ENCODE data around the gene PARD3B. TPM values are rescaled to one million over a fixed set of nuclear protein-coding genes. Genes with fewer than 3 reads are reported as not detected.
A peak's percentile ranks its signal among the peaks of the same experiment; 100 is the strongest.

Gene PARD3B
- total and polyA plus RNA-seq, 2 experiments from 2014 or later: 4.3 to 8.5 TPM

- TF ChIP-seq CTCF (IDR thresholded peaks at IDR 0.05; ENCODE audit: low read depth, low read length): no peak
- Histone ChIP-seq H3K27me3 (no peaks in the 10 kb centered on the region), H3K4me1 (ENCODE audit: low read depth) (no peaks in the 10 kb centered on the region), H3K36me3 (no peaks in the 10 kb centered on the region), H3K4me3 (no peak overlapping the region), H3K27ac (no peak overlapping the region), H3K9me3 (ENCODE audit: low read depth) (no peaks in the 10 kb centered on the region)
- DNase-seq (ENCODE audit: low read depth in 1 of 2, low spot score in 1 of 2): no peak
Observed at GRCh38 chr2:204571041-204571440, 25.8 kb downstream of the PARD3B start.

GRCh38 chr2:204571911-204572310 lies 26.6 kb downstream of the PARD3B start:
- H3K9me3 ChIP-seq (ENCODE audit: low read depth): no peaks in the 10 kb centered on the region
- no peaks in the 10 kb centered on the region for H3K27me3 ChIP-seq
- no peak for DNase-seq (ENCODE audit: low read depth in 1 of 2, low spot score in 1 of 2)
- no peaks in the 10 kb centered on the region for H3K36me3 ChIP-seq
- no peaks in the 10 kb centered on the region for H3K4me1 ChIP-seq (ENCODE audit: low read depth)
- H3K4me3 ChIP-seq: no peak overlapping the region
- no peak for TF ChIP-seq CTCF (IDR thresholded peaks at IDR 0.05; ENCODE audit: low read depth, low read length)
- H3K27ac ChIP-seq: no peak overlapping the region

- Histone ChIP-seq H3K4me1 (ENCODE audit: low read depth) (no peaks in the 10 kb centered on the region), H3K9me3 (ENCODE audit: low read depth) (no peaks in the 10 kb centered on the region), H3K27ac (no peak overlapping the region), H3K4me3 (no peak overlapping the region), H3K36me3 (no peaks in the 10 kb centered on the region), H3K27me3 (no peaks in the 10 kb centered on the region)
- TF ChIP-seq CTCF (IDR thresholded peaks at IDR 0.05; ENCODE audit: low read depth, low read length): no peak
- no peak for DNase-seq (ENCODE audit: low read depth in 1 of 2, low spot score in 1 of 2)
Observed at GRCh38 chr2:204573221-204573620, 27.9 kb downstream of the PARD3B start.

GRCh38 chr2:204574486-204574885 lies 29.2 kb downstream of the PARD3B start:
- no peaks in the 10 kb centered on the region for H3K9me3 ChIP-seq (ENCODE audit: low read depth)
- H3K4me1 ChIP-seq (ENCODE audit: low read depth): no peaks in the 10 kb centered on the region
- no peak for TF ChIP-seq CTCF (IDR thresholded peaks at IDR 0.05; ENCODE audit: low read depth, low read length)
- H3K36me3 ChIP-seq: no peaks in the 10 kb centered on the region
- DNase-seq (ENCODE audit: low read depth in 1 of 2, low spot score in 1 of 2): peak in 1 of 2 donors; percentile 4
- no peaks in the 10 kb centered on the region for H3K27me3 ChIP-seq
- no peak overlapping the region for H3K27ac ChIP-seq
- H3K4me3 ChIP-seq: no peak overlapping the region

- no peak overlapping the region for H3K27ac ChIP-seq
- no peak for DNase-seq (ENCODE audit: low read depth in 1 of 2, low spot score in 1 of 2)
- H3K4me3 ChIP-seq: no peak overlapping the region
- no peaks in the 10 kb centered on the region for H3K9me3 ChIP-seq (ENCODE audit: low read depth)
- H3K36me3 ChIP-seq: no peaks in the 10 kb centered on the region
- H3K4me1 ChIP-seq (ENCODE audit: low read depth): no peaks in the 10 kb centered on the region
- H3K27me3 ChIP-seq: no peaks in the 10 kb centered on the region
- no peak for TF ChIP-seq CTCF (IDR thresholded peaks at IDR 0.05; ENCODE audit: low read depth, low read length)
Observed at GRCh38 chr2:204575463-204575862, 30.2 kb downstream of the PARD3B start.
